ENCODE results near the gene PRPF38A.
A peak's percentile ranks its signal among the peaks of the same experiment; 100 is the strongest.
"Not testable (repeated sequence)": the region's sequence is repeated elsewhere in the genome, so short reads cannot be mapped to it uniquely, and the experiment has no call there.

PRPF38A gene

GRCh38 chr1:52365746-52366516 is 38.5 kb upstream of the PRPF38A start, which contains the start of gene CC2D1B:
Gene CC2D1B, minus strand, starts transcription at chr1:52366205. Its CDS starts 1,585 bp downstream, at chr1:52364620.
- no peak for TF ChIP-seq CTCF (conservative IDR thresholded peaks at IDR 0.05; ENCODE audit: low read depth)
- ChIA-PET CTCF (no interaction called here), POLR2A (ENCODE audit: low non-redundant PET) (interaction anchor here (0.6 kb wide), 1 partner anchor 109 kb away, joined by 3 read pairs; no protein-coding TSS in a partner anchor)
- H3K27ac ChIP-seq = peak within 1 kb of the TSS; percentile 98
- DNase-seq (ENCODE audit: low spot score) = peak; percentile 100

- TF ChIP-seq CTCF (conservative IDR thresholded peaks at IDR 0.05; ENCODE audit: low read depth) = no peak
- peak overlapping the region; percentile 98 for H3K27ac ChIP-seq
- ChIA-PET POLR2A (ENCODE audit: low non-redundant PET) (interaction anchor here (0.6 kb wide), 1 partner anchor 33 kb away, joined by 4 read pairs; no protein-coding TSS in a partner anchor), CTCF (no interaction called here)
- no peak for DNase-seq (ENCODE audit: low spot score)
Measured at GRCh38 chr1:52366517-52366827, 37.9 kb upstream of the PRPF38A start.

- ChIA-PET POLR2A (ENCODE audit: low non-redundant PET) (no interaction called here), CTCF (no interaction called here)
- no peak for DNase-seq (ENCODE audit: low spot score)
- H3K27ac ChIP-seq = peak overlapping the region; percentile 98
- no peak for TF ChIP-seq CTCF (conservative IDR thresholded peaks at IDR 0.05; ENCODE audit: low read depth)
Measured at GRCh38 chr1:52367272-52367671, 37.1 kb upstream of the PRPF38A start.

- ChIA-PET POLR2A (ENCODE audit: low non-redundant PET) (no interaction called here), CTCF (interaction anchor here (0.6 to 0.8 kb wide), 6 partner anchors 40 to 1067 kb away, joined by 3 to 11 read pairs (median 4); no protein-coding TSS in a partner anchor)
- H3K27ac ChIP-seq = peak overlapping the region; percentile 86
- DNase-seq (ENCODE audit: low spot score) = peak; percentile 55
- peak; percentile 44 for TF ChIP-seq CTCF (conservative IDR thresholded peaks at IDR 0.05; ENCODE audit: low read depth)
Measured at GRCh38 chr1:52368383-52369172, 35.8 kb upstream of the PRPF38A start.

- CTCF ChIA-PET; DNase-seq (ENCODE audit: low spot score); H3K27ac ChIP-seq: not testable (repeated sequence)
- POLR2A ChIA-PET (ENCODE audit: low non-redundant PET) = interaction anchor here (0.7 kb wide), 1 partner anchor 357 kb away, joined by 7 read pairs; no protein-coding TSS in a partner anchor
Measured at GRCh38 chr1:52369851-52370250, 34.6 kb upstream of the PRPF38A start.

- CTCF ChIA-PET = no interaction called here
- no peak overlapping the region for H3K27ac ChIP-seq
- no peak for DNase-seq (ENCODE audit: low spot score)
- POLR2A ChIA-PET (ENCODE audit: low non-redundant PET) = no interaction called here
- TF ChIP-seq CTCF (conservative IDR thresholded peaks at IDR 0.05; ENCODE audit: low read depth) = no peak
Measured at GRCh38 chr1:52385376-52385775, 19.0 kb upstream of the PRPF38A start.

- no peak for DNase-seq (ENCODE audit: low spot score)
- POLR2A ChIA-PET (ENCODE audit: low non-redundant PET) = no interaction called here
- CTCF ChIA-PET = no interaction called here
- no peak overlapping the region for H3K27ac ChIP-seq
- TF ChIP-seq CTCF (conservative IDR thresholded peaks at IDR 0.05; ENCODE audit: low read depth) = no peak
Measured at GRCh38 chr1:52386458-52386857, 17.9 kb upstream of the PRPF38A start.
